ENCODE results near the gene ASB9. TPM values are rescaled to one million over a fixed set of nuclear protein-coding genes. Genes with fewer than 3 reads are reported as not detected.

Gene ASB9
- polyA plus RNA-seq, 4 donors: 0.54 to 3.4 (median 1.7) TPM

DNA sequence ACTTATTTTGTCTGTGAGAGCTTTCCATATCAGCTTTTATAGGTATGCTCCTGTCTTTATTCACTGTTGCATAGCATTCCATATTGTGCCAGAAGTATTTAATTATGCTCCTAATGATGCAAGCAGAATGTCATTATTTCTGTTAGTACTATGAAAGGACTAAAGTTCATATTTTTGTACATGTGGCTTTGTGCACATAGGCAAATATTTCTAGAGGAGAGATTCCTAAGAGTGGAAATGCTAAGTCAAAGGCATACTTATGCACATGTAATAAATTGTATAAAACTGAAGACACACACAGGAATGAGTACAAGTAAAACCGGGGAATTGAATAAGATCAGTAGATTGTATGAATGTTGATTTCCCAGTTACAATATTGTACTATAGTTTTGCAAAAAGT lies 1.9 kb upstream of the ASB9 start:
- Histone ChIP-seq H3K4me1 (ENCODE audit: control insufficient read depth in 3 of 3, insufficient read depth in 2 of 3, low read depth in 1 of 3, low read length in 2 of 3) (peaks cover 0 to 7% (median 0%) of the 10 kb centered on the region in 3 donors), H3K27ac (ENCODE audit: low read depth in 1 of 3, low read length in 2 of 3) (no peak overlapping the region), H3K9me3 (ENCODE audit: control insufficient read depth in 2 of 2, insufficient read depth in 1 of 2, low read depth in 1 of 2, low read length in 1 of 2) (no peaks in the 10 kb centered on the region), H3K4me3 (ENCODE audit: low read depth in 1 of 3, low read length in 3 of 3) (no peak overlapping the region), H3K36me3 (ENCODE audit: control insufficient read depth in 3 of 3, insufficient read depth in 2 of 3, low read depth in 1 of 3, low read length in 3 of 3) (no peaks in the 10 kb centered on the region), H3K27me3 (ENCODE audit: control insufficient read depth in 3 of 3, insufficient read depth in 3 of 3, low read length in 3 of 3) (no peaks in the 10 kb centered on the region)
- no peak for FAIRE-seq
- no peak for DNase-seq
- WGBS, 3 donors: 40 to 90% (median 74%) methylated on average over 1 of the region's 1 CpG

DNA sequence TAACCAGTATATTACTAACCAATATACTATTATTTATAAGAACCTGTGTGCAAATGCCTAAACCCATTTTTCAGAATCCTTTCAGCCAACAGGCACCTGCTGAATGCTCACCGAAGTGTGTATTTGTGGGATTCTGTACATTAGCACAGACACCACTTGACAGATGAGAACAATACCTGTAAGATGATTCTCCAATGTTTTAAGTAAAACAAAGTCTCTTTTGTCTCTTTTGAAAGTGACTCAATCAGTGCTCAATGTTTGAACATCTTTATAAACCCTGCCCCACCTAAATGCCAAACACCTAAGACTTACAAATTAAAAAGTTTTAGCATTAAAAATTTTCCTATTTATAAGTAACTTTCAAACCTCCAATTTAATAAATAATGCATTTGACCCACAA lies 763 bp downstream of the ASB9 start:
- H3K36me3 ChIP-seq (ENCODE audit: control insufficient read depth in 3 of 3, insufficient read depth in 2 of 3, low read depth in 1 of 3, low read length in 3 of 3): no peaks in the 10 kb centered on the region
- no peak for DNase-seq
- H3K4me3 ChIP-seq (ENCODE audit: low read depth in 1 of 3, low read length in 3 of 3): no peak overlapping the region
- H3K4me1 ChIP-seq (ENCODE audit: control insufficient read depth in 3 of 3, insufficient read depth in 2 of 3, low read depth in 1 of 3, low read length in 2 of 3): peaks cover 0 to 7% (median 0%) of the 10 kb centered on the region in 3 donors
- WGBS, 3 donors: 58 to 74% (median 59%) methylated on average over 1 of the region's 1 CpG
- H3K27ac ChIP-seq (ENCODE audit: low read depth in 1 of 3, low read length in 2 of 3): peak overlapping the region in 1 of 3 donors; percentile 65
- no peaks in the 10 kb centered on the region for H3K9me3 ChIP-seq (ENCODE audit: control insufficient read depth in 2 of 2, insufficient read depth in 1 of 2, low read depth in 1 of 2, low read length in 1 of 2)
- FAIRE-seq: no peak
- H3K27me3 ChIP-seq (ENCODE audit: control insufficient read depth in 3 of 3, insufficient read depth in 3 of 3, low read length in 3 of 3): no peaks in the 10 kb centered on the region

DNA sequence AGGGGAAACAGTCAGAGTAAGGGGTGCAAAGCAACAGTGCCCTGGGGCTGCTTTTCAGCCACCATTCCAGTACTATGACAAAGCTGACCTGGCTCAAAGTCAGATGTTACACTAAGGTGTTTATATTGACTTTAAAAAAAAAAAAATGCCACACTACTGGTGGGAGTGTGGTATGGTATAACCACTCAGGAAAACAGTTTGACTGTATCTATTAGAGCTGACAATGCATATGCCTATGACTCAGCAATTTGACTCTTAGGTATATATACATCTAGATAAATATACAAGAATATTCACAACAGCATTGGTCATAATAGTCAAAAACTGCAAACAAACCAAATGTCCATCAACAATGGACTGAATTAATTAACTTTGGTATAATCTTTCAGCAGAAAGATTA lies 15.0 kb downstream of the ASB9 start:
- no peaks in the 10 kb centered on the region for H3K27me3 ChIP-seq (ENCODE audit: control insufficient read depth in 3 of 3, insufficient read depth in 3 of 3, low read length in 3 of 3)
- H3K4me3 ChIP-seq (ENCODE audit: low read depth in 1 of 3, low read length in 3 of 3): no peak overlapping the region
- FAIRE-seq (no peak), DNase-seq (no peak)
- no peaks in the 10 kb centered on the region for H3K4me1 ChIP-seq (ENCODE audit: control insufficient read depth in 3 of 3, insufficient read depth in 2 of 3, low read depth in 1 of 3, low read length in 2 of 3)
- no peaks in the 10 kb centered on the region for H3K9me3 ChIP-seq (ENCODE audit: control insufficient read depth in 2 of 2, insufficient read depth in 1 of 2, low read depth in 1 of 2, low read length in 1 of 2)
- no peaks in the 10 kb centered on the region for H3K36me3 ChIP-seq (ENCODE audit: control insufficient read depth in 3 of 3, insufficient read depth in 2 of 3, low read depth in 1 of 3, low read length in 3 of 3)
- no peak overlapping the region for H3K27ac ChIP-seq (ENCODE audit: low read depth in 1 of 3, low read length in 2 of 3)

DNA sequence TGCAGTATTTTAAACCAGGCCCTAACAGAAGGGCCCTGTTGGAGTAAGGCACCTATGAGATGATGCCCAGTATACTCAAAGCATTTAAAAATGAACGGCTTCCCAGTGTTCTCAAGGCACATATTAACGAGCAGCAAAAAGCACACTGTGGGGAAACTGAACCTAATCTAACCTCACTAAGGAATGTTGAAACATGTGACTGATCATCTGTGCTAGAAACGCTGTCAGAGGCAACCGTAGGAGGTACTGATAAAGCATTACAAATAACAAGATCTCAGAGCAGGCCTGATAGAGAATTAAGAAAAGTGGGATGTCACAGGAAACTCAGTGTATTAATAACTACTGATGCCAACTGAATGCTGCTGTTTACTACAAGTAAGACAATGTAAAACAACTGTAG lies 24.0 kb downstream of the ASB9 start:
- DNase-seq (no peak), FAIRE-seq (no peak)
- Histone ChIP-seq H3K4me3 (ENCODE audit: low read depth in 1 of 3, low read length in 3 of 3) (no peak overlapping the region), H3K4me1 (ENCODE audit: control insufficient read depth in 3 of 3, insufficient read depth in 2 of 3, low read depth in 1 of 3, low read length in 2 of 3) (no peaks in the 10 kb centered on the region), H3K27ac (ENCODE audit: low read depth in 1 of 3, low read length in 2 of 3) (no peak overlapping the region), H3K27me3 (ENCODE audit: control insufficient read depth in 3 of 3, insufficient read depth in 3 of 3, low read length in 3 of 3) (no peaks in the 10 kb centered on the region), H3K9me3 (ENCODE audit: control insufficient read depth in 2 of 2, insufficient read depth in 1 of 2, low read depth in 1 of 2, low read length in 1 of 2) (no peaks in the 10 kb centered on the region), H3K36me3 (ENCODE audit: control insufficient read depth in 3 of 3, insufficient read depth in 2 of 3, low read depth in 1 of 3, low read length in 3 of 3) (no peaks in the 10 kb centered on the region)
- 60 to 67% (median 62%) methylated on average over 4 of the region's 4 CpGs for WGBS, 3 donors

DNA sequence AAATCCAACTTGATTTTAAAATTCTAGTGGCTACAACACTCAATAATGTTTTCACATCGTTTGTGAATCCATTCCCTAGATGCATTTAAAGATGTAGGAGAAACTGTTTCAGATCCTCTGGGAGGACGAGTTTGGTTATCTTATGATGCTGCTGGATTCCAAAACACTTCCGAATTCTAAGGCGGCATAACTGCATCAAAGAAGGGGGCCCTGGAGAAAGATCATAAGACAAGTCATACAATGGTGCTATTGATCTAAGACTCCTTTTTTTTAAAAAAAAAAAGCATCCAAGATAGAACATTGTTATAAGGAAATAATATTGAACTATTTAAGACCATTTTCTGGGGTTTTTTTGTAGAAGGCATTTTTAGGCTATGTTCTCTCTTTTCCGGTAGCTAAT lies 25.5 kb downstream of the ASB9 start:
- Histone ChIP-seq H3K27ac (ENCODE audit: low read depth in 1 of 3, low read length in 2 of 3) (no peak overlapping the region), H3K9me3 (ENCODE audit: control insufficient read depth in 2 of 2, insufficient read depth in 1 of 2, low read depth in 1 of 2, low read length in 1 of 2) (no peaks in the 10 kb centered on the region), H3K27me3 (ENCODE audit: control insufficient read depth in 3 of 3, insufficient read depth in 3 of 3, low read length in 3 of 3) (no peaks in the 10 kb centered on the region), H3K4me1 (ENCODE audit: control insufficient read depth in 3 of 3, insufficient read depth in 2 of 3, low read depth in 1 of 3, low read length in 2 of 3) (no peaks in the 10 kb centered on the region), H3K4me3 (ENCODE audit: low read depth in 1 of 3, low read length in 3 of 3) (no peak overlapping the region), H3K36me3 (ENCODE audit: control insufficient read depth in 3 of 3, insufficient read depth in 2 of 3, low read depth in 1 of 3, low read length in 3 of 3) (no peaks in the 10 kb centered on the region)
- FAIRE-seq (no peak), DNase-seq (no peak)
- 71 to 86% (median 82%) methylated on average over 5 of the region's 5 CpGs for WGBS, 3 donors

DNA sequence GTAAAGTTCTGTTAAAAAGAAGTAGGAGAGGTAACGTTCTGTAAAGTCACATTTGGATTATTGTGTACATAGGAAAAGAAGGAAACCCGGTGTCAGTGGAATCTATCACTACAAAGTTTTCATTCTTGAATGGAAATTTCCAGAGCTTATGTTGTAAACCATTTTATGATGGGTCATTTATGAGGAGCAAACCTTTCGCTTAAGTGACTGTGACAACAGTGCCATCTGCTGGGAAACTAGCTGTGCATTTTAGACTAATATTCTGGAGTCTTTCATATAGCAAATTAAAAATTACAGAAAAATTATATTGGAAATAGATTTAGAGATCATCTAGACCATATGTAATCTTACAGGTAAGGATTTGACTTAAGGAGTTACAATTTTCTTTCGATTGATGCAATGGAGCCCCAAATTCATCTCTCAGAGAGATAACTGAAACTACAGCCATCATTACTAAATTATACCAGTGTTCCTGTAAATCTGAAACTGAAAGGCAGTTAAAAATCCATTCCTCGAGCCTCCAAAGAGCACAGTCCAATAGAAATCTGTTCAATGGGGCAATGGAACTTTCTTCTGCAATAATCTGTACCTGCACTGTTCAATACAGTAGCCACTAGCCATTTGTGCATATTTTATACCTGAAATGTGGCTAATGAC lies 26.9 kb downstream of the ASB9 start:
- Histone ChIP-seq H3K36me3 (ENCODE audit: control insufficient read depth in 3 of 3, insufficient read depth in 2 of 3, low read depth in 1 of 3, low read length in 3 of 3) (no peaks in the 10 kb centered on the region), H3K4me3 (ENCODE audit: low read depth in 1 of 3, low read length in 3 of 3) (no peak overlapping the region), H3K4me1 (ENCODE audit: control insufficient read depth in 3 of 3, insufficient read depth in 2 of 3, low read depth in 1 of 3, low read length in 2 of 3) (no peaks in the 10 kb centered on the region), H3K27ac (ENCODE audit: low read depth in 1 of 3, low read length in 2 of 3) (no peak overlapping the region), H3K27me3 (ENCODE audit: control insufficient read depth in 3 of 3, insufficient read depth in 3 of 3, low read length in 3 of 3) (no peaks in the 10 kb centered on the region), H3K9me3 (ENCODE audit: control insufficient read depth in 2 of 2, insufficient read depth in 1 of 2, low read depth in 1 of 2, low read length in 1 of 2) (no peaks in the 10 kb centered on the region)
- FAIRE-seq (peak; percentile 33), DNase-seq (peak; percentile 62 to 67)
- WGBS, 3 donors: 4 to 12% (median 8%) methylated on average over 5 of the region's 5 CpGs

DNA sequence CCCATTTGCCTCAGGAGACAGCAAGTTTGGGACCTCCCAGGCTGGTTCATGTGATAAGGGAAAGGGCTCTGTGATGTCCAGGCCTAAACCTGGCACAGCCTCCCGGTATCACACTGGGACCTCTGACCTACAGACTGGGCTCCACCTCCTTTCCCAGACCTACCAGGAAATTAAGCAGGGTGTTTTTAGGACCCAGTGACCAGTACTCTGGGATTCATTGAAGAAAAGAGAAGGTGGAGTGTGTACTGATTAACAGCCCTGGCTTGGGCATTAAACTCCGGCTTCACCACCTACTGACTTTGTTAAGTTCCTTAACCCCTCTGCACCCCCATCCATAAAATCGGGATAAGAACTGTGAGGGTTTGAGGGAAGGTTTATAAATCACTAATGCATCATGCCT lies 28.6 kb downstream of the ASB9 start:
- H3K27me3 ChIP-seq (ENCODE audit: control insufficient read depth in 3 of 3, insufficient read depth in 3 of 3, low read length in 3 of 3): no peaks in the 10 kb centered on the region
- DNase-seq (no peak), FAIRE-seq (no peak)
- no peaks in the 10 kb centered on the region for H3K36me3 ChIP-seq (ENCODE audit: control insufficient read depth in 3 of 3, insufficient read depth in 2 of 3, low read depth in 1 of 3, low read length in 3 of 3)
- H3K27ac ChIP-seq (ENCODE audit: low read depth in 1 of 3, low read length in 2 of 3): no peak overlapping the region
- H3K4me3 ChIP-seq (ENCODE audit: low read depth in 1 of 3, low read length in 3 of 3): no peak overlapping the region
- WGBS, 3 donors: 25 to 42% (median 41%) methylated on average over 3 of the region's 3 CpGs
- H3K4me1 ChIP-seq (ENCODE audit: control insufficient read depth in 3 of 3, insufficient read depth in 2 of 3, low read depth in 1 of 3, low read length in 2 of 3): no peaks in the 10 kb centered on the region
- H3K9me3 ChIP-seq (ENCODE audit: control insufficient read depth in 2 of 2, insufficient read depth in 1 of 2, low read depth in 1 of 2, low read length in 1 of 2): no peaks in the 10 kb centered on the region

DNA sequence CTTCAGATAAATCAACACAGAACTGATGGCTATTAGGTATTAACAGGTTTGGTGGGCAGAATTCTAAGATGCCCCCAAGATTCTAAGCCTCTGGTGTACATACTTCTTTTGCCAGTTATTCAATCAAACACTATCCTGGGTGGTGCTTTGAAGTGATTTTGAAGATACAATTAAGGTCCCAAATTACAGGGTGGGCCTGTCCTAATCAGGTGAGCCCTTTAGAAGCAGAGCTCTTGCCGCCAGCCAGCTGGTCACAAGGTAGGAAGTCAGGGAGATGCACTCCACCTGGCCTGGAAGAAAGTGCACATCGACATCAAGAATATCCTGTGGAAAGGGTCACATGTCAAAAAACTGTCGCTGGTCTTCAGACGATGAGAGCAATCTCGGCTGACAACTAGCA lies 29.5 kb downstream of the ASB9 start:
- Histone ChIP-seq H3K27ac (ENCODE audit: low read depth in 1 of 3, low read length in 2 of 3) (no peak overlapping the region), H3K27me3 (ENCODE audit: control insufficient read depth in 3 of 3, insufficient read depth in 3 of 3, low read length in 3 of 3) (no peaks in the 10 kb centered on the region), H3K4me1 (ENCODE audit: control insufficient read depth in 3 of 3, insufficient read depth in 2 of 3, low read depth in 1 of 3, low read length in 2 of 3) (no peaks in the 10 kb centered on the region), H3K9me3 (ENCODE audit: control insufficient read depth in 2 of 2, insufficient read depth in 1 of 2, low read depth in 1 of 2, low read length in 1 of 2) (no peaks in the 10 kb centered on the region), H3K36me3 (ENCODE audit: control insufficient read depth in 3 of 3, insufficient read depth in 2 of 3, low read depth in 1 of 3, low read length in 3 of 3) (no peaks in the 10 kb centered on the region), H3K4me3 (ENCODE audit: low read depth in 1 of 3, low read length in 3 of 3) (no peak overlapping the region)
- no peak for DNase-seq
- WGBS, 3 donors: 89 to 93% (median 91%) methylated on average over 5 of the region's 5 CpGs
- FAIRE-seq: no peak

DNA sequence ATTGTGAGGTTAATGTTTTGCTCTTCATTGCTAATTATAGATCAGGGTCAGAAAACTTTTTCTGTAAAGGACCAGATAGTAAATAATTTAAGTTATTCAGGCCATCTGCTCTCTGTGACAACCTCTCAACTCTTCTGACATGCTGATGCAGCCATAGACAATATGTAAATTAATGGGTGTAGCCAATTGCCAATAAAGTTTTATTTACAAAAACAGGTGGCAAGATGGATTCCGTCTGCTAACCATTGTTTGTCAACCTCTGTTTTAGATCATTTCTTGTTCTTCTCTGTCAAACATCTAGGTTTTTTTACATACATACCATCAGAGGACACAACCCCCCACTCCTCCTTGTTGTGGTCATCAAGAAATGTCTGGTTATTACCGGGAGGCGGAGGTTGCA lies 33.7 kb downstream of the ASB9 start:
- H3K9me3 ChIP-seq (ENCODE audit: control insufficient read depth in 2 of 2, insufficient read depth in 1 of 2, low read depth in 1 of 2, low read length in 1 of 2): no peaks in the 10 kb centered on the region
- no peak overlapping the region for H3K27ac ChIP-seq (ENCODE audit: low read depth in 1 of 3, low read length in 2 of 3)
- FAIRE-seq (no peak), DNase-seq (no peak)
- no peak overlapping the region for H3K4me3 ChIP-seq (ENCODE audit: low read depth in 1 of 3, low read length in 3 of 3)
- 81 to 94% (median 88%) methylated on average over 3 of the region's 3 CpGs for WGBS, 3 donors
- H3K27me3 ChIP-seq (ENCODE audit: control insufficient read depth in 3 of 3, insufficient read depth in 3 of 3, low read length in 3 of 3): no peaks in the 10 kb centered on the region
- no peaks in the 10 kb centered on the region for H3K36me3 ChIP-seq (ENCODE audit: control insufficient read depth in 3 of 3, insufficient read depth in 2 of 3, low read depth in 1 of 3, low read length in 3 of 3)
- H3K4me1 ChIP-seq (ENCODE audit: control insufficient read depth in 3 of 3, insufficient read depth in 2 of 3, low read depth in 1 of 3, low read length in 2 of 3): no peaks in the 10 kb centered on the region

All from small intestine (tissue), 7 donors.